Lower leg skin (tissue), 3 donors: ENCODE measurements around the gene GPX5.

ENCODE experiments used
- POLR2A ChIP-seq, 2 donors: fragments of 450-650 bp; IDR thresholded peaks; one replicate each; pipeline ENCODE4 v1.6.1; 2016 to 2017; ENCODE audit warnings: antibody characterized with exemption in 2 of 2, mild to moderate bottlenecking in 1 of 2, moderate library complexity in 1 of 2
- TF ChIP-seq, protein P1 (sequence below), 3 donors: fragments of 450-650 bp; IDR thresholded peaks; one replicate each; pipeline ENCODE4 v1.5.1; 2016; ENCODE audit warnings: antibody characterized with exemption in 3 of 3, mild to moderate bottlenecking in 3 of 3, moderate library complexity in 2 of 3

DNA sequence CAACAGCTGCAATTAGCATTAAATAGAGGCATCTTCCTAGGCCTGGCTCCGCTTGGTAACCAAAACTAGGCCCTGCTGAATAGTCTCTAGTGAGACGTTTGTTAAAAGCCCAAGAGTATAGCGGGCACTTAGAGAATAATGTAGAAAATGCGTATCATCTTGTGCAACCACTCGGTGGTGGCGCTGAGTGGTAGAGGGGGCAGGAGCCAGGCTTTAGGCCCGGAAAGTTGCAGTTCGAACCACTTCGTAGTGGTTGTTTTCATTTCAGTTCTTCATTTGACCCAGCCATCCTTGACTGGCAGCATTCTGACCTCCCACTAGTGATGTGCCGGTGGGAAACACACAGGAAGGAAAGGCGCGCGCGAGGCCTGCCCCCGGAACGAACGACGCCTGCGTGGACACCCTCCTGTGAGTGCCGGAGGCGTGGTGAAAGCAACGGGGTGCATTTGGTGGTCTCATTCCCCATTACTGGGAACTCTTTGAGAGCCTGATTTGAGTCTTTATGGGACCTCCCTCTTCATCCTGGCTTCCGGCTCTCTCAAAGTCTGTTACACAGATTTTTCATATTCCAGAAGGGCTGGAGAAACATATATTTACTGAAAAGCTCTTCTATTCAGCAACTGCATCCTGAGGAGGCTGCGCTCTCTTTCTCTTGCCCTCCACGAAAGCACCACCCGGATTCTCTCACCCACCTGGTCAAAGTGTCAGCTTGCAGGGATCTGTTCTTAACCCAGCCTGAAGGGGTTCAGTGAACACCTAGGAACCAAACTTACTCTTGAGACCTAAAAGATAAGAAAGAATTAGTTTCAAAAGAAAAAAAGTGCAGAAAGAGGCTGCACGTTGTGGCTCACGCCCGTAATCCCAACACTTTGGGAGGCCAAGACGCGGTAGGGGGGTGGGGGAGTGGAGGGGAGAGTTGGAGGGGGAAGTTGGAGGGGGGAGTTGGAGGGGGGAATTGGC, 18.2 kb downstream of the GPX5 start:
- TF ChIP-seq, protein P1, sequence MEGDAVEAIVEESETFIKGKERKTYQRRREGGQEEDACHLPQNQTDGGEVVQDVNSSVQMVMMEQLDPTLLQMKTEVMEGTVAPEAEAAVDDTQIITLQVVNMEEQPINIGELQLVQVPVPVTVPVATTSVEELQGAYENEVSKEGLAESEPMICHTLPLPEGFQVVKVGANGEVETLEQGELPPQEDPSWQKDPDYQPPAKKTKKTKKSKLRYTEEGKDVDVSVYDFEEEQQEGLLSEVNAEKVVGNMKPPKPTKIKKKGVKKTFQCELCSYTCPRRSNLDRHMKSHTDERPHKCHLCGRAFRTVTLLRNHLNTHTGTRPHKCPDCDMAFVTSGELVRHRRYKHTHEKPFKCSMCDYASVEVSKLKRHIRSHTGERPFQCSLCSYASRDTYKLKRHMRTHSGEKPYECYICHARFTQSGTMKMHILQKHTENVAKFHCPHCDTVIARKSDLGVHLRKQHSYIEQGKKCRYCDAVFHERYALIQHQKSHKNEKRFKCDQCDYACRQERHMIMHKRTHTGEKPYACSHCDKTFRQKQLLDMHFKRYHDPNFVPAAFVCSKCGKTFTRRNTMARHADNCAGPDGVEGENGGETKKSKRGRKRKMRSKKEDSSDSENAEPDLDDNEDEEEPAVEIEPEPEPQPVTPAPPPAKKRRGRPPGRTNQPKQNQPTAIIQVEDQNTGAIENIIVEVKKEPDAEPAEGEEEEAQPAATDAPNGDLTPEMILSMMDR (IDR thresholded peaks at IDR 0.05) = no peak
- TF ChIP-seq POLR2A (IDR thresholded peaks at IDR 0.05) = no peak
